ENCODE measurements around the gene IQCF2.

The IQCF2 gene

GRCh38 chr3:51874889-51875288 is 13.5 kb downstream of the IQCF2 start:
- TF ChIP-seq SIN3A (IDR thresholded peaks at IDR 0.05; ENCODE audit: borderline replicate concordance, insufficient read depth, low read length): no peak
- no peak for TF ChIP-seq FOXP2 (optimal IDR thresholded peaks at IDR 0.05; ENCODE audit: borderline replicate concordance, extremely low read depth, extremely low read length, insufficient read depth)
- TF ChIP-seq TAF1 (IDR thresholded peaks at IDR 0.05; ENCODE audit: borderline replicate concordance, insufficient read depth, low read length): no peak
- no peak for TF ChIP-seq POLR2AphosphoS5 (IDR thresholded peaks at IDR 0.05; ENCODE audit: low read depth, low read length)
- TF ChIP-seq REST (IDR thresholded peaks at IDR 0.05; ENCODE audit: insufficient read depth in 1 of 2, low read depth in 2 of 2, low read length in 2 of 2): no peak

GRCh38 chr3:51875501-51875900 is 14.1 kb downstream of the IQCF2 start, which contains the start of gene IQCF5:
Gene IQCF5 (minus strand): TSS chr3:51875601. CDS start chr3:51875531, 70 bp downstream.
- TF ChIP-seq POLR2AphosphoS5 (IDR thresholded peaks at IDR 0.05; ENCODE audit: low read depth, low read length): no peak
- no peak for TF ChIP-seq REST (IDR thresholded peaks at IDR 0.05; ENCODE audit: insufficient read depth in 1 of 2, low read depth in 2 of 2, low read length in 2 of 2)
- TF ChIP-seq FOXP2 (optimal IDR thresholded peaks at IDR 0.05; ENCODE audit: borderline replicate concordance, extremely low read depth, extremely low read length, insufficient read depth): no peak

GRCh38 chr3:51876186-51876585 is 14.8 kb downstream of the IQCF2 start:
- TF ChIP-seq TAF1 (IDR thresholded peaks at IDR 0.05; ENCODE audit: borderline replicate concordance, insufficient read depth, low read length): no peak
- TF ChIP-seq REST (IDR thresholded peaks at IDR 0.05; ENCODE audit: insufficient read depth in 1 of 2, low read depth in 2 of 2, low read length in 2 of 2): no peak
- no peak for TF ChIP-seq SIN3A (IDR thresholded peaks at IDR 0.05; ENCODE audit: borderline replicate concordance, insufficient read depth, low read length)
- no peak for TF ChIP-seq POLR2AphosphoS5 (IDR thresholded peaks at IDR 0.05; ENCODE audit: low read depth, low read length)
- TF ChIP-seq FOXP2 (optimal IDR thresholded peaks at IDR 0.05; ENCODE audit: borderline replicate concordance, extremely low read depth, extremely low read length, insufficient read depth): no peak

GRCh38 chr3:51879937-51880336 is 18.5 kb downstream of the IQCF2 start:
- no peak for TF ChIP-seq SIN3A (IDR thresholded peaks at IDR 0.05; ENCODE audit: borderline replicate concordance, insufficient read depth, low read length)
- no peak for TF ChIP-seq TAF1 (IDR thresholded peaks at IDR 0.05; ENCODE audit: borderline replicate concordance, insufficient read depth, low read length)
- no peak for TF ChIP-seq POLR2AphosphoS5 (IDR thresholded peaks at IDR 0.05; ENCODE audit: low read depth, low read length)

- TF ChIP-seq SIN3A (IDR thresholded peaks at IDR 0.05; ENCODE audit: borderline replicate concordance, insufficient read depth, low read length) (no peak), TAF1 (IDR thresholded peaks at IDR 0.05; ENCODE audit: borderline replicate concordance, insufficient read depth, low read length) (no peak), FOXP2 (optimal IDR thresholded peaks at IDR 0.05; ENCODE audit: borderline replicate concordance, extremely low read depth, extremely low read length, insufficient read depth) (no peak), POLR2AphosphoS5 (IDR thresholded peaks at IDR 0.05; ENCODE audit: low read depth, low read length) (no peak), REST (IDR thresholded peaks at IDR 0.05; ENCODE audit: insufficient read depth in 1 of 2, low read depth in 2 of 2, low read length in 2 of 2) (no peak)
These were observed 25.0 kb downstream of the IQCF2 start for GRCh38 chr3:51886447-51886846.

Data from PFSK-1 (cell line).